K562 (cell line): Measurements from ENCODE around the gene SLC20A1. TPM values are rescaled to one million over a fixed set of nuclear protein-coding genes. Genes with fewer than 3 reads are reported as not detected.

ENCODE experiments used
- ARHGAP35 ChIP-seq: fragments of 450-650 bp; IDR thresholded peaks from 2 replicates; pipeline ENCODE4 v1.6.1; 2018; ENCODE audit not compliant: partially characterized antibody
- DACH1 ChIP-seq: fragments of 450-650 bp; IDR thresholded peaks from 2 replicates; pipeline ENCODE4 v1.6.1; 2018; ENCODE audit not compliant: partially characterized antibody
- HNRNPLL ChIP-seq: fragments of 200-400 bp; formaldehyde crosslinking; IDR thresholded peaks from 2 replicates; pipeline ENCODE4 v1.6.1; 2017; ENCODE audit warnings: low read length, low read depth, mild to moderate bottlenecking; ENCODE audit not compliant: poor library complexity, severe bottlenecking
- JUND ChIP-seq, 2 experiments: IDR thresholded peaks; 2 replicates in 1 of 2; 3 replicates in 1 of 2; pipeline ENCODE4 v1.6.1; 2011; ENCODE audit warnings: borderline replicate concordance in 2 of 2, low read depth in 2 of 2, low read length in 2 of 2, improper control_type of control experiment in 1 of 2, missing biosample characterization in 1 of 2, missing genetic modification characterization in 1 of 2, missing genetic modification reagents in 1 of 2
- KDM2B ChIP-seq: fragments of 250-450 bp; sonication (Bioruptor Pico); IDR thresholded peaks from 2 replicates; pipeline ENCODE4 v1.8.0; 2021; ENCODE audit warnings: mild to moderate bottlenecking, moderate library complexity
- NUFIP1 ChIP-seq: fragments of 450-650 bp; IDR thresholded peaks from 2 replicates; pipeline ENCODE4 v1.6.1; 2018; ENCODE audit not compliant: partially characterized antibody
- RAD51 ChIP-seq: fragments of 450-650 bp; IDR thresholded peaks from 2 replicates; pipeline ENCODE4 v1.7.1; 2016; ENCODE audit warnings: low read depth, mild to moderate bottlenecking, borderline replicate concordance
- ZNF3 ChIP-seq: fragments of 250-450 bp; sonication (Bioruptor Pico); IDR thresholded peaks from 2 replicates; pipeline ENCODE4 v1.5.0; 2021; ENCODE audit warnings: mild to moderate bottlenecking, moderate library complexity
- ZNF431 ChIP-seq: sonication (generic); formaldehyde crosslinking; IDR thresholded peaks from 2 replicates; pipeline ENCODE4 v1.8.0; 2022; ENCODE audit warnings: mild to moderate bottlenecking, missing genetic modification reagents
- ZNF79 ChIP-seq: fragments of 250-450 bp; sonication (Bioruptor Pico); IDR thresholded peaks from 2 replicates; pipeline ENCODE4 v1.4.0; 2020; ENCODE audit warnings: low read depth, mild to moderate bottlenecking, moderate library complexity
- polyA plus RNA-seq, 8 experiments: library from polyadenylated mRNA; depleted of rRNA in 4 of 8; stranded (reverse) in 5 of 8; unstranded in 3 of 8; fragments of >200 nt; fragmentation: Nextera tagmentation in 2 of 8; fragmentation: Illumina TruSeq in 1 of 8; extraction: Ambion mirVana in 2 of 8; extraction: Trizol in 1 of 8; gene quantifications; 2 replicates each; pipeline versions ENCODE4 v1.2.1 to v1.2.3, GENCODE V29; 2011 to 2014; ENCODE audit warnings: inconsistent platforms in 1 of 8, missing spikeins in 1 of 8
- total RNA-seq, 7 experiments: library from RNA; depleted of rRNA in 6 of 7; stranded (reverse); fragments of >200 nt in 6 of 7; fragmentation: Illumina TruSeq in 2 of 7; extraction: Trizol in 2 of 7; gene quantifications; 2 replicates each; pipeline versions ENCODE4 v1.2.1 to v1.2.3, GENCODE V29; 2011 to 2021; ENCODE audit warnings: low replicate concordance in 1 of 7
- TF ChIP-seq, protein P1 (sequence below): fragments of 250-450 bp; sonication (Bioruptor Pico); IDR thresholded peaks from 2 replicates; pipeline ENCODE4 v1.6.1; 2021; ENCODE audit warnings: mild to moderate bottlenecking
- TF ChIP-seq, protein P2 (sequence below): fragments of 450-650 bp; IDR thresholded peaks from 2 replicates; pipeline ENCODE4 v1.6.1; 2017; ENCODE audit warnings: mild to moderate bottlenecking, moderate library complexity
- TF ChIP-seq, protein P3 (sequence below), 2 experiments: fragments of 450-650 bp; IDR thresholded peaks; 2 replicates each; pipeline ENCODE4 v1.6.1; 2018; ENCODE audit warnings: mild to moderate bottlenecking in 2 of 2, low read depth in 1 of 2; ENCODE audit not compliant: partially characterized antibody in 2 of 2
- TF ChIP-seq, protein P4 (sequence below): sonication (generic); formaldehyde crosslinking; IDR thresholded peaks from 2 replicates; pipeline ENCODE4 v1.8.0; 2023; ENCODE audit warnings: missing genetic modification reagents, mild to moderate bottlenecking, borderline replicate concordance

Gene SLC20A1
- total and polyA plus RNA-seq, 9 of the 15 experiments (the other 6 are each of a cell fraction or from before 2014, with no cell fraction given): 53.8 to 150 (median 74.7) TPM

DNA sequence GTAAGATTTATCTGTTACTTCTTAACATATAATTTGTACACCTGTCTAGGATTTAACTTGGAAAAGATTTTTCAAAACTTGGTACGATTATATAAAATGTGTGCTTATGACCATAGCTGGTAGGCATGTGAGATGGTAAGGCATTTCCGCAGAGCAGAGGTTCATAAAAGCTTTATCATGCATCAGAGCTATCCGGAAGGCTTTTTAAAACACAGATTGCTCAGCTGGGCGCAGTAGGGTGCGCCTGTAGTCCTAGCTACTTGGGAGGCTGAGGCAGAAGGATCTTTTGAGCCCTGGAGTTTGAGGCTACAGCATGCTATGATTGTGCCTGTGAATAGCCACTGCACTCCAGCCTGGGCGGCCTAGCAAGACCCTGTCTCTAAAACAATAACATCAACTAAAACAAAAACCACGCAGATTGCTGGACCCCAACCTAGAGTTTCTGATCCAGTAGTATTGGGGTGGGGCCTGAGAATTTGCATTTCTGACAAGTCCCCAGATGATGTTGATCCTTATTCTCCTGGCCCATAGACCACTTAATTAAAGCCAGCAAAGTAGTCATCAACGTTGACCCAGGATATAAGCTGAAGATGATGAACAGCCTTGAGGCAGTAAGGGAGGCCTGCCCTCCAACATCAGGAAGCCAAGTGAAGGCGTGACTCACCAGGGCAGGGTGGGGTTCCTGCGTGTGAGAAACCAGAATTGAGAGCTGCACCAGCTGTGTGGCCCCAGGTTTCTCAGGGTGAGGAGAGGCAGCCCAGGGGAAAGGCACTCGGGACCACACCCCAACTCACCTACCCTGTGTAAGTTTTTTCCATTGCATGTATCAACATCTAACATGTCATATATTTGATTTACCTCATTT lies 21.6 kb upstream of the SLC20A1 start (continued):
- TF ChIP-seq ZNF3 (CRISPR knock-in tag): no peak
- TF ChIP-seq KDM2B (CRISPR knock-in tag): no peak
- peak; percentile 18 for TF ChIP-seq DACH1
- TF ChIP-seq ARHGAP35: no peak
- TF ChIP-seq ZNF79 (CRISPR knock-in tag): no peak
- no peak for TF ChIP-seq NUFIP1
- TF ChIP-seq HNRNPLL: no peak
- TF ChIP-seq, protein P1, sequence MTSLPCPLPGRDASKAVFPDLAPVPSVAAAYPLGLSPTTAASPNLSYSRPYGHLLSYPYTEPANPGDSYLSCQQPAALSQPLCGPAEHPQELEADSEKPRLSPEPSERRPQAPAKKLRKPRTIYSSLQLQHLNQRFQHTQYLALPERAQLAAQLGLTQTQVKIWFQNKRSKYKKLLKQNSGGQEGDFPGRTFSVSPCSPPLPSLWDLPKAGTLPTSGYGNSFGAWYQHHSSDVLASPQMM (CRISPR knock-in tag): no peak
- TF ChIP-seq, protein P2, sequence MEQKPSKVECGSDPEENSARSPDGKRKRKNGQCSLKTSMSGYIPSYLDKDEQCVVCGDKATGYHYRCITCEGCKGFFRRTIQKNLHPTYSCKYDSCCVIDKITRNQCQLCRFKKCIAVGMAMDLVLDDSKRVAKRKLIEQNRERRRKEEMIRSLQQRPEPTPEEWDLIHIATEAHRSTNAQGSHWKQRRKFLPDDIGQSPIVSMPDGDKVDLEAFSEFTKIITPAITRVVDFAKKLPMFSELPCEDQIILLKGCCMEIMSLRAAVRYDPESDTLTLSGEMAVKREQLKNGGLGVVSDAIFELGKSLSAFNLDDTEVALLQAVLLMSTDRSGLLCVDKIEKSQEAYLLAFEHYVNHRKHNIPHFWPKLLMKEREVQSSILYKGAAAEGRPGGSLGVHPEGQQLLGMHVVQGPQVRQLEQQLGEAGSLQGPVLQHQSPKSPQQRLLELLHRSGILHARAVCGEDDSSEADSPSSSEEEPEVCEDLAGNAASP: no peak
- TF ChIP-seq, protein P3, sequence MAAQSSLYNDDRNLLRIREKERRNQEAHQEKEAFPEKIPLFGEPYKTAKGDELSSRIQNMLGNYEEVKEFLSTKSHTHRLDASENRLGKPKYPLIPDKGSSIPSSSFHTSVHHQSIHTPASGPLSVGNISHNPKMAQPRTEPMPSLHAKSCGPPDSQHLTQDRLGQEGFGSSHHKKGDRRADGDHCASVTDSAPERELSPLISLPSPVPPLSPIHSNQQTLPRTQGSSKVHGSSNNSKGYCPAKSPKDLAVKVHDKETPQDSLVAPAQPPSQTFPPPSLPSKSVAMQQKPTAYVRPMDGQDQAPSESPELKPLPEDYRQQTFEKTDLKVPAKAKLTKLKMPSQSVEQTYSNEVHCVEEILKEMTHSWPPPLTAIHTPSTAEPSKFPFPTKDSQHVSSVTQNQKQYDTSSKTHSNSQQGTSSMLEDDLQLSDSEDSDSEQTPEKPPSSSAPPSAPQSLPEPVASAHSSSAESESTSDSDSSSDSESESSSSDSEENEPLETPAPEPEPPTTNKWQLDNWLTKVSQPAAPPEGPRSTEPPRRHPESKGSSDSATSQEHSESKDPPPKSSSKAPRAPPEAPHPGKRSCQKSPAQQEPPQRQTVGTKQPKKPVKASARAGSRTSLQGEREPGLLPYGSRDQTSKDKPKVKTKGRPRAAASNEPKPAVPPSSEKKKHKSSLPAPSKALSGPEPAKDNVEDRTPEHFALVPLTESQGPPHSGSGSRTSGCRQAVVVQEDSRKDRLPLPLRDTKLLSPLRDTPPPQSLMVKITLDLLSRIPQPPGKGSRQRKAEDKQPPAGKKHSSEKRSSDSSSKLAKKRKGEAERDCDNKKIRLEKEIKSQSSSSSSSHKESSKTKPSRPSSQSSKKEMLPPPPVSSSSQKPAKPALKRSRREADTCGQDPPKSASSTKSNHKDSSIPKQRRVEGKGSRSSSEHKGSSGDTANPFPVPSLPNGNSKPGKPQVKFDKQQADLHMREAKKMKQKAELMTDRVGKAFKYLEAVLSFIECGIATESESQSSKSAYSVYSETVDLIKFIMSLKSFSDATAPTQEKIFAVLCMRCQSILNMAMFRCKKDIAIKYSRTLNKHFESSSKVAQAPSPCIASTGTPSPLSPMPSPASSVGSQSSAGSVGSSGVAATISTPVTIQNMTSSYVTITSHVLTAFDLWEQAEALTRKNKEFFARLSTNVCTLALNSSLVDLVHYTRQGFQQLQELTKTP (IDR thresholded peaks at IDR 0.05; ENCODE audit: low read depth in 1 of 2, partially characterized antibody in 2 of 2): no peak
- no peak for TF ChIP-seq ZNF431 (CRISPR knock-in tag)
- peak; percentile 90 for TF ChIP-seq JUND (IDR thresholded peaks at IDR 0.05; ENCODE audit: borderline replicate concordance, low read depth, low read length)
- peak; percentile 83; the same call in 2 of the 3 replicates for TF ChIP-seq JUND (tag; IDR thresholded peaks at IDR 0.05; ENCODE audit: borderline replicate concordance, low read depth, low read length)
- TF ChIP-seq RAD51: no peak
- TF ChIP-seq, protein P4, sequence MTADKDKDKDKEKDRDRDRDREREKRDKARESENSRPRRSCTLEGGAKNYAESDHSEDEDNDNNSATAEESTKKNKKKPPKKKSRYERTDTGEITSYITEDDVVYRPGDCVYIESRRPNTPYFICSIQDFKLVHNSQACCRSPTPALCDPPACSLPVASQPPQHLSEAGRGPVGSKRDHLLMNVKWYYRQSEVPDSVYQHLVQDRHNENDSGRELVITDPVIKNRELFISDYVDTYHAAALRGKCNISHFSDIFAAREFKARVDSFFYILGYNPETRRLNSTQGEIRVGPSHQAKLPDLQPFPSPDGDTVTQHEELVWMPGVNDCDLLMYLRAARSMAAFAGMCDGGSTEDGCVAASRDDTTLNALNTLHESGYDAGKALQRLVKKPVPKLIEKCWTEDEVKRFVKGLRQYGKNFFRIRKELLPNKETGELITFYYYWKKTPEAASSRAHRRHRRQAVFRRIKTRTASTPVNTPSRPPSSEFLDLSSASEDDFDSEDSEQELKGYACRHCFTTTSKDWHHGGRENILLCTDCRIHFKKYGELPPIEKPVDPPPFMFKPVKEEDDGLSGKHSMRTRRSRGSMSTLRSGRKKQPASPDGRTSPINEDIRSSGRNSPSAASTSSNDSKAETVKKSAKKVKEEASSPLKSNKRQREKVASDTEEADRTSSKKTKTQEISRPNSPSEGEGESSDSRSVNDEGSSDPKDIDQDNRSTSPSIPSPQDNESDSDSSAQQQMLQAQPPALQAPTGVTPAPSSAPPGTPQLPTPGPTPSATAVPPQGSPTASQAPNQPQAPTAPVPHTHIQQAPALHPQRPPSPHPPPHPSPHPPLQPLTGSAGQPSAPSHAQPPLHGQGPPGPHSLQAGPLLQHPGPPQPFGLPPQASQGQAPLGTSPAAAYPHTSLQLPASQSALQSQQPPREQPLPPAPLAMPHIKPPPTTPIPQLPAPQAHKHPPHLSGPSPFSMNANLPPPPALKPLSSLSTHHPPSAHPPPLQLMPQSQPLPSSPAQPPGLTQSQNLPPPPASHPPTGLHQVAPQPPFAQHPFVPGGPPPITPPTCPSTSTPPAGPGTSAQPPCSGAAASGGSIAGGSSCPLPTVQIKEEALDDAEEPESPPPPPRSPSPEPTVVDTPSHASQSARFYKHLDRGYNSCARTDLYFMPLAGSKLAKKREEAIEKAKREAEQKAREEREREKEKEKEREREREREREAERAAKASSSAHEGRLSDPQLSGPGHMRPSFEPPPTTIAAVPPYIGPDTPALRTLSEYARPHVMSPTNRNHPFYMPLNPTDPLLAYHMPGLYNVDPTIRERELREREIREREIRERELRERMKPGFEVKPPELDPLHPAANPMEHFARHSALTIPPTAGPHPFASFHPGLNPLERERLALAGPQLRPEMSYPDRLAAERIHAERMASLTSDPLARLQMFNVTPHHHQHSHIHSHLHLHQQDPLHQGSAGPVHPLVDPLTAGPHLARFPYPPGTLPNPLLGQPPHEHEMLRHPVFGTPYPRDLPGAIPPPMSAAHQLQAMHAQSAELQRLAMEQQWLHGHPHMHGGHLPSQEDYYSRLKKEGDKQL (CRISPR knock-in tag): no peak
